ENCODE results near the gene UBE2O.

UBE2O gene

GRCh38 chr17:76471498-76472257, 18.7 kb upstream of the UBE2O start:
- Histone ChIP-seq H4K8ac (ENCODE audit: low read depth, low read length) (no peak overlapping the region), H3K4me2 (ENCODE audit: low read length) (no peak overlapping the region), H4K5ac (ENCODE audit: low read length) (no peak overlapping the region), H3K23ac (ENCODE audit: low read length) (no peak overlapping the region), H3K79me2 (ENCODE audit: control insufficient read depth, insufficient read depth, low read length) (no peaks in the 10 kb centered on the region), H2BK120ac (ENCODE audit: low read depth, low read length) (no peak overlapping the region), H3K27me3 (ENCODE audit: insufficient read depth, low read length, poor library complexity) (no peaks in the 10 kb centered on the region), H3K4me1 (ENCODE audit: control insufficient read depth, low read depth, low read length) (no peaks in the 10 kb centered on the region), H3K4me3 (ENCODE audit: low read length) (no peak overlapping the region), H3K4ac (ENCODE audit: low read depth, low read length) (no peak overlapping the region), H3K56ac (ENCODE audit: low read length) (no peak overlapping the region), H2BK5ac (ENCODE audit: low read length) (no peak overlapping the region), H3K18ac (ENCODE audit: low read length) (no peak overlapping the region), H3K9ac (ENCODE audit: low read length) (no peak overlapping the region), H3K36me3 (ENCODE audit: control insufficient read depth, insufficient read depth, low read length) (no peaks in the 10 kb centered on the region), H2AK5ac (ENCODE audit: low read length) (no peak overlapping the region), H3K79me1 (ENCODE audit: low read length) (no peaks in the 10 kb centered on the region), H3K27ac (ENCODE audit: low read depth, low read length) (no peak overlapping the region), H2BK15ac (replicated peaks; ENCODE audit: low read depth) (no peak overlapping the region)
- no peak for DNase-seq
- WGBS (ENCODE audit: extremely low coverage, insufficient coverage, low lambda C conversion rate), result no CpG with 5 or more reads among the region's 35 CpGs

DNA sequence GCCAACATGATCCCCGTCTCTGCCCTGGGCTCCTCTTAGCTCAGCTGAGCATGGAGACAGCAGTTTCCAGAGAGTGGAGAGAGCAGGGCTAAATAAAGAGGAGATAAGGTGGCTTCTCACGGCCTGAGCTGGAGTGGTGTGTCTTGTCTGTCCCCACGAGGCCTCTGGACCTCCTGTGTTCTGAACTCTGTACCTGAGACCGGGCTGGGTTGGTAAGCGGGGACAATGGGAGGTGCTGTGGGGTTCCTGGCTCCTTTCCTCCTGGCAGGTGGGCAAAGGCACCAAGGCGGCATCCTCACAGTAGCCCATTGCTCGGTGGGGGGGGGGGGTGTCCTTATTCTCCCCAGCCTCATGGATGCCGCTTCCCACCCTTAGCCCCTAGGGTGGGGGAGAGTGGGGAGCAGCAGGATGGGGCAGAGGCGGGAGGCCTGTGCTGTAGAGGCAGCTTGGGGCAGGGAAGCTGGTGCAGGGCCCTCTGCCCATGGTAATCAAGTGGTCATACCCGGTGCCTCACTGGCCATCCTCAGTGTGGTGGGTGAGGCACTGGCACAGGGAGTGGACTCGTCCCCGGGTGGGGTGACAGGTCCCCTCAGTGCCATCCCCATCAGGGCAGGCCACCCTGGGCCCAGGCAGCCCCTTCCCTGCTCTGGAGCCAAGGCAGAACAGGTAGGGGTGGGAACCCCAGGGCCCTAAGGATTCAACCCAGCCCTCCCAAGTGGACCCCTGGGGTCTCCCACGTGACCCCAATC, 17.2 kb upstream of the UBE2O start:
- Histone ChIP-seq H3K79me1 (ENCODE audit: low read length) (no peaks in the 10 kb centered on the region), H3K4ac (ENCODE audit: low read depth, low read length) (no peak overlapping the region), H3K27me3 (ENCODE audit: insufficient read depth, low read length, poor library complexity) (no peaks in the 10 kb centered on the region), H4K8ac (ENCODE audit: low read depth, low read length) (no peak overlapping the region), H2BK15ac (replicated peaks; ENCODE audit: low read depth) (no peak overlapping the region), H3K9ac (ENCODE audit: low read length) (no peak overlapping the region), H2BK5ac (ENCODE audit: low read length) (no peak overlapping the region), H3K4me3 (ENCODE audit: low read length) (no peak overlapping the region), H3K18ac (ENCODE audit: low read length) (no peak overlapping the region), H3K36me3 (ENCODE audit: control insufficient read depth, insufficient read depth, low read length) (no peaks in the 10 kb centered on the region), H2BK120ac (ENCODE audit: low read depth, low read length) (no peak overlapping the region), H4K5ac (ENCODE audit: low read length) (no peak overlapping the region), H3K56ac (ENCODE audit: low read length) (no peak overlapping the region), H3K23ac (ENCODE audit: low read length) (no peak overlapping the region), H2AK5ac (ENCODE audit: low read length) (no peak overlapping the region), H3K79me2 (ENCODE audit: control insufficient read depth, insufficient read depth, low read length) (no peaks in the 10 kb centered on the region), H3K4me2 (ENCODE audit: low read length) (no peak overlapping the region), H3K4me1 (ENCODE audit: control insufficient read depth, low read depth, low read length) (no peaks in the 10 kb centered on the region), H3K27ac (ENCODE audit: low read depth, low read length) (no peak overlapping the region)
- WGBS (ENCODE audit: extremely low coverage, insufficient coverage, low lambda C conversion rate), result no CpG with 5 or more reads among the region's 13 CpGs
- DNase-seq, result no peak

- Histone ChIP-seq H3K79me1 (ENCODE audit: low read length) (no peaks in the 10 kb centered on the region), H3K56ac (ENCODE audit: low read length) (no peak overlapping the region), H3K23ac (ENCODE audit: low read length) (no peak overlapping the region), H2BK15ac (replicated peaks; ENCODE audit: low read depth) (no peak overlapping the region), H2BK5ac (ENCODE audit: low read length) (no peak overlapping the region), H3K4me2 (ENCODE audit: low read length) (no peak overlapping the region), H2BK120ac (ENCODE audit: low read depth, low read length) (no peak overlapping the region), H3K27me3 (ENCODE audit: insufficient read depth, low read length, poor library complexity) (no peaks in the 10 kb centered on the region), H3K36me3 (ENCODE audit: control insufficient read depth, insufficient read depth, low read length) (no peaks in the 10 kb centered on the region), H3K4me1 (ENCODE audit: control insufficient read depth, low read depth, low read length) (no peaks in the 10 kb centered on the region), H2AK5ac (ENCODE audit: low read length) (no peak overlapping the region), H3K4ac (ENCODE audit: low read depth, low read length) (no peak overlapping the region), H3K79me2 (ENCODE audit: control insufficient read depth, insufficient read depth, low read length) (no peaks in the 10 kb centered on the region), H3K9ac (ENCODE audit: low read length) (no peak overlapping the region), H3K18ac (ENCODE audit: low read length) (no peak overlapping the region), H3K27ac (ENCODE audit: low read depth, low read length) (no peak overlapping the region), H4K5ac (ENCODE audit: low read length) (no peak overlapping the region), H3K4me3 (ENCODE audit: low read length) (no peak overlapping the region), H4K8ac (ENCODE audit: low read depth, low read length) (no peak overlapping the region)
- no peak for DNase-seq
- no CpG with 5 or more reads among the region's 38 CpGs for WGBS (ENCODE audit: extremely low coverage, insufficient coverage, low lambda C conversion rate)
Observed at GRCh38 chr17:76469076-76469990, 16.4 kb upstream of the UBE2O start.

GRCh38 chr17:76468634-76469010, 15.7 kb upstream of the UBE2O start:
- Histone ChIP-seq H3K4me1 (ENCODE audit: control insufficient read depth, low read depth, low read length) (no peaks in the 10 kb centered on the region), H3K79me1 (ENCODE audit: low read length) (no peaks in the 10 kb centered on the region), H3K4me3 (ENCODE audit: low read length) (no peak overlapping the region), H3K27me3 (ENCODE audit: insufficient read depth, low read length, poor library complexity) (no peaks in the 10 kb centered on the region), H3K79me2 (ENCODE audit: control insufficient read depth, insufficient read depth, low read length) (no peaks in the 10 kb centered on the region), H3K9ac (ENCODE audit: low read length) (no peak overlapping the region), H3K27ac (ENCODE audit: low read depth, low read length) (no peak overlapping the region), H4K5ac (ENCODE audit: low read length) (no peak overlapping the region), H3K18ac (ENCODE audit: low read length) (no peak overlapping the region), H2BK5ac (ENCODE audit: low read length) (no peak overlapping the region), H2BK15ac (replicated peaks; ENCODE audit: low read depth) (no peak overlapping the region), H2AK5ac (ENCODE audit: low read length) (no peak overlapping the region), H3K4ac (ENCODE audit: low read depth, low read length) (no peak overlapping the region), H3K23ac (ENCODE audit: low read length) (no peak overlapping the region), H3K56ac (ENCODE audit: low read length) (no peak overlapping the region), H4K8ac (ENCODE audit: low read depth, low read length) (no peak overlapping the region), H3K36me3 (ENCODE audit: control insufficient read depth, insufficient read depth, low read length) (no peaks in the 10 kb centered on the region), H3K4me2 (ENCODE audit: low read length) (no peak overlapping the region), H2BK120ac (ENCODE audit: low read depth, low read length) (no peak overlapping the region)
- no CpG with 5 or more reads among the region's 14 CpGs for WGBS (ENCODE audit: extremely low coverage, insufficient coverage, low lambda C conversion rate)
- no peak for DNase-seq

GRCh38 chr17:76467809-76468633, 15.1 kb upstream of the UBE2O start:
- H2BK5ac ChIP-seq (ENCODE audit: low read length), result no peak overlapping the region
- H4K8ac ChIP-seq (ENCODE audit: low read depth, low read length), result no peak overlapping the region
- H3K4me2 ChIP-seq (ENCODE audit: low read length), result no peak overlapping the region
- no peak overlapping the region for H4K5ac ChIP-seq (ENCODE audit: low read length)
- no peaks in the 10 kb centered on the region for H3K27me3 ChIP-seq (ENCODE audit: insufficient read depth, low read length, poor library complexity)
- H3K79me2 ChIP-seq (ENCODE audit: control insufficient read depth, insufficient read depth, low read length), result no peaks in the 10 kb centered on the region
- H3K4ac ChIP-seq (ENCODE audit: low read depth, low read length), result no peak overlapping the region
- H3K36me3 ChIP-seq (ENCODE audit: control insufficient read depth, insufficient read depth, low read length), result no peaks in the 10 kb centered on the region
- H2BK120ac ChIP-seq (ENCODE audit: low read depth, low read length), result no peak overlapping the region
- peak overlapping the region; percentile 6 for H3K23ac ChIP-seq (ENCODE audit: low read length)
- no peak overlapping the region for H2AK5ac ChIP-seq (ENCODE audit: low read length)
- DNase-seq, result no peak
- no peak overlapping the region for H2BK15ac ChIP-seq (replicated peaks; ENCODE audit: low read depth)
- H3K56ac ChIP-seq (ENCODE audit: low read length), result no peak overlapping the region
- no peak overlapping the region for H3K18ac ChIP-seq (ENCODE audit: low read length)
- H3K9ac ChIP-seq (ENCODE audit: low read length), result no peak overlapping the region
- H3K79me1 ChIP-seq (ENCODE audit: low read length), result no peaks in the 10 kb centered on the region
- H3K4me1 ChIP-seq (ENCODE audit: control insufficient read depth, low read depth, low read length), result no peaks in the 10 kb centered on the region
- no CpG with 5 or more reads among the region's 8 CpGs for WGBS (ENCODE audit: extremely low coverage, insufficient coverage, low lambda C conversion rate)
- H3K27ac ChIP-seq (ENCODE audit: low read depth, low read length), result no peak overlapping the region
- H3K4me3 ChIP-seq (ENCODE audit: low read length), result no peak overlapping the region
